Hindlimb muscle (tissue), 1 donor: Measurements from ENCODE around the gene PRKAA1. TPM values are rescaled to one million over a fixed set of nuclear protein-coding genes. Genes with fewer than 3 reads are reported as not detected.

Experiments used
- DNase-seq: peaks from one replicate; pipeline ENCODE4 v3.0.0-alpha.2; 2013
- polyA plus RNA-seq: library from polyadenylated mRNA; unstranded; fragments of 120-200 nt; gene quantifications from one replicate; pipeline ENCODE4 v1.2.1, GENCODE V29; 2013; ENCODE audit not compliant: insufficient read length

Gene PRKAA1
- polyA plus RNA-seq = 28.6 TPM

GRCh38 chr5:40798012-40798800, at the start of gene PRKAA1:
TSS of gene PRKAA1 (minus strand) at chr5:40798374. CDS start at chr5:40798189, 185 bp downstream.
- peak; percentile 87 for DNase-seq

DNA sequence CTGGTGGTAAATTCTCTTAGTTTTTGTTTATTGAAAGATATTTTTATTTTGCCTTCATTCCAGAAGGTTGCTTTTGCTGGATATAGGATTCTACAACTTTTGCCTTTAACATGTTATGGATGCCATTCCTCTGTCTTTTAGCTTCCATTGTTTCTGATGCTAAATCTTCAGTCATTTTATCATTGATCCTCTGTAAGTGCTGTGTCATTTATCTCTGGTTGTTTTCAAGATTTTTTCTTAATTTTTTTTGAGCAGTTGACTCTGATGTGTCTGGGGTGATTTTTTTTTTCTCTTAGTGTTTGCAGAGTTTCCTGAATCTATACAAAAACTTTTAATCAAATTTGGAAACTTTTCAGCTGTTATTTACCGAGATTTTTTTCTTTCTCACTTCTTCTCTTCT, 49.4 kb upstream of the PRKAA1 start:
- no peak for DNase-seq

DNA sequence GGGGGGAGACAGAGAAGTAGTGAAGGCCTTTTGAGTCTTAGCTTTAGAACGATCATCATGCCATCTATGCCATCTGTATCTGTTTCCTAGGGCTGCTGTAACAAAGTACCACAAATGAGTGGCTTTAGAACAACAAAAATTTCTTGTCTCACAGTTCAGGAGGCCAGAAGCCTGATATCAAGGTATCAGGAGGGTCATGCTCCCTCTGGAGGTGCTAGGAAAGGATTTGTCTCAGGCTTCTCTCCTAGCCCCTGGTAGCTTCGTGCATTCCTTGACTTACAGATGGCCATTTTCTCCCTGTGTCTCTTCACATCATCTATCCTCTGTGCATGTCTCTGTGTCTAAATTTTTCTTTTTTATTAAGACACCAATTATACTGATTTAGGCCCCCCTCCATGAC, 48.2 kb upstream of the PRKAA1 start:
- no peak for DNase-seq

- no peak for DNase-seq
Observed at GRCh38 chr5:40844565-40844964, 46.4 kb upstream of the PRKAA1 start.

DNA sequence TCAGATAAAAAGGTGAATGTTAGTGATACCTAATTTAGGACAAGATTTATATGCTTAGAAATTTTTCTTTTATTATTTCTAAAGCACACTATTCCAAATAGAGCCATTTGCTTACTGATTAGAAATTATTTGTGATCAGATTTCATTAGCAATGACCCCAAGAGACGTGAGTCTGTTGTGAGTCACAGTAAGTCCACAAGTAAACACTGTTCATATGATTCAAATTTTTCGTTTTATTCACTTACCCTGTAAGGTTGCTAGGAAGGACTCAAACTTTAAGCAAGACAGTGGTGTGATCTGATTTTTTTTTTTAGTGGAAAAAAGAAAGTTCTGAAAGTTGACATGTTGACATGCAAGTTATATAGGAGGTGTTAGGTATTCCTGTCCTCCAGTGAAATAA, 44.2 kb upstream of the PRKAA1 start:
- DNase-seq = no peak

GRCh38 chr5:40841068-40841805, 43.1 kb upstream of the PRKAA1 start, which contains the start of gene CARD6:
TSS of gene CARD6 (plus strand) at chr5:40841367. CDS start at chr5:40841383, 16 bp downstream.
- no peak for DNase-seq

DNA sequence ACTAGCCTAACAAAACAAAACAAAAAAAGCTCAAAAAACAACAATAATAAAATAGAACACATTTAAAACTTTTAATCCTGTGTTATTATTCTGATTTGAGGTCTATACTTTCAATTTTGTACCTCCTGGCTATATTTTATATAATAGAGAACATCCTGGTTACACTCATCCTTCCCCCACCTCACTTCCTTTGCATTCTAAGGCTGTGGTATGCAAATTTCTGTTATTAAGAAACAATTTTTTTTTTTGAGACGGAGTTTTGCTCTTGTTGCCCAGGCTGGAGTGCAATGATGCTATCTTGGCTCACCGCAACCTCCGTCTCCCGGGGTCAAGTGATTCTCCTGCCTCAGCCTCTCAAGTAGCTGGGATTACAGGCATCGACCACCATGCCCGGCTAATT, 39.9 kb upstream of the PRKAA1 start:
- DNase-seq = no peak

DNA sequence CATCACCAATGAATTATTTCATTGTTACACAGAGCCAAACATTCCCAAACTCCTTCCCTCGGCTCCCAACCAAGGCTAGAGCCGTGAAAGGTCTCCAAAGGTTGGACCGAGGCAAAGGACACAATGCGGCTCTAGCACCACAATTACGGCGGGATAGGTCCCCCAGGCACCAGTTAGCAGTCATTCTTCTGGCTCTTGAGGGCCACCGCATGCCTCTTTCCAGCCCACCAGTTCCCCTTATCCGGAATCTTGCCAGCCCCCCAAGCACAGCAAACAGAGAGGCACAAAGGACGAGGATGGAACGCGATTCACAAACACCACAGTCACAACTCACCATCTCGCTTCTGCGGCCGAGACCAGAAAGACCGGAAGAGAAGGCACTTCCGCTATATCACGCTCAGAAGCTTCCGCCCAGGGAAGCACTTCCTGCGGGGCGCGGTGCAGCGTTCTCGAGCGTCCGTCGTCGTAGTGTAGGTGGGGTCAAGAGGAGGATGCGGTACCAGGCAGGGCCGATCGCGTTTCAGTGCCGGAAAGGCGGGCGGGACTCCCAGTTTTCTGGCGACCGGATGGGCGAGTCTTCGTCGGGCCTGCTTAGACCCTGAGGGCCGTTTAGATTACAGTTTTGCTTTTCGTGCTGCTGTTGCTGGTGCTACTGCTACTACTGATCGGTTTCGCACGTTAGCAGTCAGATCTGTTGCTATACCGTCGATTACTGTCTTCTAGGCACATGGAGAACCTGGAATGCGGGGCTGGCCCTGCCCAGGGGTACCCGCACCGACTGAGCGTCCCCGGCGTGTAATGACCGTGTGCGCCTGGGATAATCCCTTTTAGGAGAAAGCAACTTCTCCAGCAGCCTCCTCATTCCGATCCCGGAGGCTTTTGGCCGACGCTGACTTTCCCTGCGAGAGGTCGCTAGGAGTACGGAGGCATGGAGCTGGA, 36.9 kb upstream of the PRKAA1 start, which contains the start of gene RPL37:
Gene RPL37, minus strand, starts transcription at position 374 of the 939 bp plus-strand sequence. Its CDS starts 37 bp downstream, at position 337.
- DNase-seq = peak; percentile 97

- DNase-seq = peak; percentile 27
Observed at GRCh38 chr5:40834391-40834848, 36.2 kb upstream of the PRKAA1 start.

DNA sequence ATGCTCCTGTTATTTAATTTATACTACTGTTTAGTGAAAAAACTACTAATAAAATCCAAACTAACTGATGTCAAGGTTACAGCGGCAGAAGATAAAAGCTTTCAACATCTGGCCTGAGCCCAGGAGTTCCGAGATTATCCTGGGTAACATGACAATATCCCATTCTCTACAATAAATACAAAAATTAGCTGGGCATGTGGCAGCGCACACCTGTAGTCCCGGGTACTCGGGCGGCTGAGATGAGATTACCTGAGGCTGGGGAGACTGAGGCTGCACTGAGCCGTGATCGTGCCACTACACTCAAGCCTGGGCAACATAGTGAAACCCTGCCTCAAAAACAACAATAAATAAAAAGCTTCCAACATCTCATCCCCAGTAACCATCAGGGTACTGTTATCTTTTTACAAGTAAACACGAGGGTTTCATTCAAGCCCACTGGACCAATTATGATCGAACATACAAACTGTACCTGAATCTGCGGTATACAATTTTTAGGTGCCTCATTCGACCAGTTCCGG, 35.6 kb upstream of the PRKAA1 start:
- DNase-seq = no peak

GRCh38 chr5:40832345-40832744, 34.2 kb upstream of the PRKAA1 start:
- no peak for DNase-seq

DNA sequence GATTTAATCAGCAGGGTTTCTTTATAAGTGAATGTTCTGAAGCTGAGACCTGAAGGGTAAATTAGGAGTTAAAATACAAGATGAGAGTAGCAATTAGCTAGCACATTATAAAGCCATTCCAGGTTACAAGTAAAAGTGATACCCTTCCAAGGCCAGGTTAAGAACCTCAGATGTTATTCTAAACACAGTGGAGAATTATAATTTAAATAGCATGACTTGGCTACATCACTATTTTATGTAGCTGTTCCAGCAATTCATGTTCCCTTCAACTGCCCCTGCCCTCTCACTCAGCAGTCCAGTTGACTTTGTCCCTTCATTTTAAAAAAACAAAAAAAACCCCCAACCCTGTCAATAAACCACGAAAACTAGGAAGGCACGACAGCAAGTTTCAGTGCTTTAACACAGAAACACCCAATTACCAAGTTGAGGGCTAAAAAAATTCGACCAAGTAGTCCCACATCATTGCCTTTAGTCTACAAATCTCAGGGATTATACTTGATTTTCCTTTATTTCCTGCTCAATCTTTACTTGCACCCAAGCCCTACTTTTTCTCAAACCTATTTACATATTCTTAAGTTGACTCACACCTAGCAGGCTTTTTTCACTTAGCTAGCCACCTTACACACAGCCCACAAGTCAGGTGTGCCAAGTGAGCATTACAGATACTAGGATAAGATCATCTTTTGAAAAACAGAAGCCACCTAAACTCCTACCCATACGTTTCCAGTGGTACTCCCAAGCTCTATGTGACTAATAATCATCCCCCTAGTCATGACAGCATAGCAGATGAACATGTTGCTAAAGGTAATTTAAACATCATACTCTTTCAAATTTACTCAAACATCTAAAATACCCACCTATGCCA, 33.4 kb upstream of the PRKAA1 start:
- DNase-seq = no peak

- DNase-seq = no peak
Observed at GRCh38 chr5:40829748-40830533, 31.8 kb upstream of the PRKAA1 start.

- no peak for DNase-seq
Observed at GRCh38 chr5:40828690-40829661, 30.8 kb upstream of the PRKAA1 start.

DNA sequence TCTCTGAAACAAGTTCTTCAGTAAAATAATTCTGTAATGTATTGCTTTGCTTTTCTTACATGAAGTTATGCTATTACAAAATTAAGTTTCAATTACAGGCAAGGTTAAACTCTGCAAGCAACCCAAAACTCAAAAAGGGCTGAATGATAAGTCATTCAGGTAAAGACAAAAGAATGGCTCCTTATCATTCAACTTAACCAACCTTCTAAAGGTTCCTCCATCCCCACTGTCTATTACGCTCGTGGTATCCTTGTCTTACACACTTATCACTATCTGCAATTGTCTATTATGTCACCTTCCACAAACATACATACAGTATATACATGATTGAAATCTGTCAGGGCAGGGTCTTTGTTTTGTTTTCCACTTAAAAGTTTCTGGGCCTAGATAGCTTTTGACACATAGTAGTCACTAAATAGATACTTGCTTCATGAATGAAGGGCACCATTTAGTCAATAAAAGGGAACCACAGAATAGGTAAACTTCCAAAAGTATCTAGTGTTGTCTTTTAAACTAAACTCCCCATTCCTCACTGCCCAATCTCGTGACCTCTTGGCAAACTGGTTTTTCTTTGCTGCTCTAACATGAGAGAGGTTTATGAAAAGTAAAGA, 30.0 kb upstream of the PRKAA1 start:
- DNase-seq = no peak

DNA sequence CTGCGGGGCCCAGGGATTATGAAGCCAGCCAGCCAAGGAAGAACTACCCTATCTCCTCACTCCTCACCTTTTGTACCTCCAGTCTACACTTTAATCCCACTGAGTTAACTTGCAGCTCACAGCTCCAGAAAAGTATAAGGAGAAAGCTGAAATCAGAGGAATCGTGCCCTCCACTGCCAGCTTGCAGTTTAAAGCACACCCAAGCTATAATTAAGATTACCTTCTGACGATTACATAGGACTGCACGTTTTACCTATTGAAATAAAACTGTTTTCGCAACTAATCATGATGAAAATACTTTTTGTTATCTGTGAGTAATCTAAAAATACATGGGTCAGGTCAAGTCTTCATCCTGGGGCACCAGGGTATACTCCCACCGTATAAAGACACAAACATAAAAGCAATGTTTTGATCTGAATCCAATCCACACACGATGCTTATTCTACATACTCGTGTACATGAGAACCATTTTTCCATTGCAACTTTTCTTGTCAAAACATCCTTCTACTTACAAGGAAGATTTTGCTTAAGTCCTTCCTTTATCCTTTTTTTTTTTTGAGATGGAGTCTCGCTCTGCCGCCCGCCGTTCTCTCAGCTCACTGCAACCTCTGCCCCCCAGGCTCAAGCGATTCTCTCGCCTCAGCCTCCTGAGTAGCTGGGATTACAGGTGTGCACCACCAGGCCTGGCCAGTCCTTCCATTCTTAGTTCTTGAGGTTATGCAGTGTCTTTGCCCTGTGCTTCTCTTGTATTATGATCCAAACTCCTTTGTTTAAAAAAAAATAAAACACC, 29.2 kb upstream of the PRKAA1 start:
- no peak for DNase-seq

DNA sequence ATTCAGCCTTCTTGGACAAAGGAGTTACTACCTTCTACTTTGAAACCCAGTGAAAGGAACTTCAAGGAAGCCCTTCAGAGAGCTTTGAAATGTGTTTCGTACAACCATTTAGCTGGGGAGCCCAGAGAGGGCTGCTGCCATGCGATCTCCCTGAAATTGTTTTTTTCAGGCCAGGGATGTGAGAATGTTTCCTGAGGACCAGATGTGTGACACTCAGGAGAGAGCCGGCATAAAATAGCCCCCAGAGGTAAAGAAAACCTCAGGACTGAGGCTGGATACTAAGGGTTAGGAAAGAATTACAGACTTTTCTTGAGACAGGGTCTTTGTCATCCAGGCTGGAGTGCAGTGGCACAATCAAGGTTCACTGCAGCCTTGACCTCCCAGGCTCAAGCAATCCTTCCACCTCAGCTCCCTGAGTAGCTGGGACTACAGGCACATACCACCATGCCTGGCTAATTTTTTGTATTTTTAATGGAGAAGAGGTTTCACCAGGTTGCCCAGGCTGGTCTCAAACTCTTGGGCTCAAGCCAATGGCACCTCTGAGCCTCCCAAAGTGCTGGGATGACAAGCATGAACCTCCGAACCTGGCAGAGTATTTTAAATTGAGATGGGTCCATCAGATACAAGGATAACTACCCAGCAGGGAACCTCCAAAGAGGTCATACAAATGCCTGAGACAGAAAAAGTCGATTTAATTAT, 28.5 kb upstream of the PRKAA1 start:
- no peak for DNase-seq
